Thymus (tissue), 11 donors: ENCODE data around the gene UBA5. TPM values are rescaled to one million over a fixed set of nuclear protein-coding genes. Genes with fewer than 3 reads are reported as not detected.

Experiments
- DNase-seq, 9 donors: peaks; one replicate each; pipeline ENCODE4 v3.0.0-alpha.2; 2013; ENCODE audit warnings: low spot score in 9 of 9, low read depth in 6 of 9, missing footprints in 1 of 9
- H3K27ac ChIP-seq, 2 donors: one replicate each; pipeline ENCODE4 v1.5.1; 2013; ENCODE audit warnings: control low read depth in 1 of 2, low read depth in 1 of 2, low read length in 1 of 2, mild to moderate bottlenecking in 1 of 2, moderate library complexity in 1 of 2
- H3K27me3 ChIP-seq, 2 donors: one replicate each; pipeline ENCODE4 v1.5.1; 2013; ENCODE audit warnings: low read length in 1 of 2; ENCODE audit not compliant: control insufficient read depth in 2 of 2, insufficient read depth in 1 of 2
- H3K36me3 ChIP-seq, 2 donors: one replicate each; pipeline ENCODE4 v1.5.1; 2013; ENCODE audit warnings: low read length in 1 of 2, mild to moderate bottlenecking in 1 of 2, moderate library complexity in 1 of 2; ENCODE audit not compliant: control insufficient read depth in 2 of 2, insufficient read depth in 2 of 2
- H3K4me1 ChIP-seq, 2 donors: one replicate each; pipeline ENCODE4 v1.5.1; 2013; ENCODE audit warnings: low read length in 2 of 2; ENCODE audit not compliant: control insufficient read depth in 2 of 2, insufficient read depth in 2 of 2
- H3K4me3 ChIP-seq, 2 donors: one replicate each; pipeline ENCODE4 v1.5.1; 2013; ENCODE audit warnings: low read length in 2 of 2, control low read depth in 1 of 2, mild to moderate bottlenecking in 1 of 2
- H3K9me3 ChIP-seq, 2 donors: one replicate each; pipeline ENCODE4 v1.5.1; 2013; ENCODE audit warnings: low read length in 1 of 2, mild to moderate bottlenecking in 1 of 2; ENCODE audit not compliant: control insufficient read depth in 2 of 2, insufficient read depth in 1 of 2
- WGBS: extraction: QIAGEN DNeasy Blood & Tissue Kit; methylation state at CpG from one replicate; pipeline ENCODE4 v1.1.7; 2013; 5-methylcytosine and 5-hydroxymethylcytosine counted together
- polyA plus RNA-seq: library from polyadenylated mRNA; stranded (reverse); fragments of 200-250 nt; gene quantifications from one replicate; pipeline ENCODE4 v1.2.3, GENCODE V29; 2013
- total RNA-seq: library from RNA; stranded (reverse); fragments of 120-200 nt; gene quantifications from one replicate; pipeline ENCODE4 v1.2.4, GENCODE V29; 2013
- donor health status: healthy.

The UBA5 gene
- total and polyA plus RNA-seq, 2 donors, result 33.9 to 42.6 TPM

DNA sequence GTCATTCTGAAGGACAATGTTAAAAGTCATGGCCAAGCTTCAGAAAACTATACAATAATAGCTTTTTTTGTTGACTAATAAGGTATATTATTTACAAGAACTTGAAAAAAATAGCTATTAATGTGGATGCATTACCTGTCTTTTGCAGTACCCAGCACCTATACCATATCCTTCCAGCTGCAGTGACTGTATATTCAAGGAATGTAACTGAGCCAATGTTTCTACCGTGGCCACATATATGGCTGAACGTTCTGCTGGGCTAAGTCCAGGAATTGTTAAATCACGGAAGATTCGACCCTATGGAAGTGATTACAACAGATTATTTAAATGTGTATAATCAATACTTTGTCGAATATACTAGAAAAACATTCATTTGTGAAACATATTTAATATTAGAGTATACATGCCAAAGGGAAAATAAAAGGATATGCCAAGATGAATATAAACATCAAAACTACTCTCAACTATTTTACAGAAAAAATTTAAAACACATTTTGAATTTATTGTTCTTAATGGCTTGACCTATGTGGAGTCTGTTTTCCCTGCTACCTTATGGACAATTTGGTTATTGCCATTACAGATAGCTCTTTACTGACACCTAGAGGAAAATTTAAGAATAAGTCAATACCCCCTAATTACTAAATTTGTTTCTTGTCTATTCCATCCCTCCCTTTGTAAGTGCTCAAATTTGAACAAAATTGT is 18.1 kb upstream of the UBA5 start:
- no peak overlapping the region for H3K27ac ChIP-seq
- H3K27me3 ChIP-seq, result no peaks in the 10 kb centered on the region
- H3K4me1 ChIP-seq, result no peaks in the 10 kb centered on the region
- no peaks in the 10 kb centered on the region for H3K9me3 ChIP-seq
- peak in 5 of 9 donors; percentile 8 to 43 (median 28) for DNase-seq
- H3K36me3 ChIP-seq, result peaks cover 4 to 13% of the 10 kb centered on the region in 2 donors
- no peak overlapping the region for H3K4me3 ChIP-seq
- 93% methylated on average over 5 of the region's 5 CpGs for WGBS

DNA sequence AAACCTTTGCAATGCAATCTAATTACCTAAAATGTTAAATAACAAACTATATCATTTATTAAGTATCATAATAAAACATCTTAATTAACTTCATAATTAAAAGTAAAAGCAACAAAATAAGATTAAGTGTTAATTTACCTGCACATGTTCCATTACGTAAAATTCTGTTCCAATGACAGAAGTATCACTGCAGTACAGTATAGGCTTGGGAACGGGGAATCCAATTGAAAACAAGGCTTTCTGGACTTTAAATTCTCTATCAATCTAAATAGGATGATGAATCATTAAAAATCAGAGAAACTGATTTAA is 17.6 kb upstream of the UBA5 start:
- H3K27ac ChIP-seq, result no peak overlapping the region
- peaks cover 4 to 10% of the 10 kb centered on the region in 2 donors for H3K36me3 ChIP-seq
- no peaks in the 10 kb centered on the region for H3K9me3 ChIP-seq
- no peak for DNase-seq
- WGBS, result 83% methylated on average over 2 of the region's 2 CpGs
- no peaks in the 10 kb centered on the region for H3K4me1 ChIP-seq
- H3K4me3 ChIP-seq, result no peak overlapping the region
- H3K27me3 ChIP-seq, result no peaks in the 10 kb centered on the region

DNA sequence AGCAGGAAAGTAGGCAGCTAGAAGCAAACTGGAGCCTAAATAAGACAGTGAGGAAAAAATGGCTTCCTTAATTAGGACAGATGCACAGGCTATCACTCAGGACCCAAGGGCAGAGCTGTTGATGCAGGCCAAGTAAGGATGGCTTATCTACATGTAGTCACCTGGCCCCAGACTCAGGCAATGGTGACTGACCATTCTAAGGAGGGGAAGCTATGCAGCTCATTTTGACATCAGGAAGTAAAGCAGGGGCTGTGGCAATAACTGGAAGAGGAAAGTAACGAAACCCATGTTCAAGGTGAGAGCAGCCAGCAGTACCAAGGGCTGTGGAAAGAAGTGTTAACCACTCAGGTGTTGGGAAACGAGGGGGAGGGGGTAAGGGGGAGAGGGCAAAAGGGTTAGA is 16.8 kb upstream of the UBA5 start:
- H3K27me3 ChIP-seq, result no peaks in the 10 kb centered on the region
- no peak overlapping the region for H3K27ac ChIP-seq
- no peaks in the 10 kb centered on the region for H3K4me1 ChIP-seq
- 85% methylated on average over 2 of the region's 2 CpGs for WGBS
- no peak for DNase-seq
- H3K9me3 ChIP-seq, result no peaks in the 10 kb centered on the region
- no peak overlapping the region for H3K4me3 ChIP-seq
- peaks cover 4 to 8% of the 10 kb centered on the region in 2 donors for H3K36me3 ChIP-seq

DNA sequence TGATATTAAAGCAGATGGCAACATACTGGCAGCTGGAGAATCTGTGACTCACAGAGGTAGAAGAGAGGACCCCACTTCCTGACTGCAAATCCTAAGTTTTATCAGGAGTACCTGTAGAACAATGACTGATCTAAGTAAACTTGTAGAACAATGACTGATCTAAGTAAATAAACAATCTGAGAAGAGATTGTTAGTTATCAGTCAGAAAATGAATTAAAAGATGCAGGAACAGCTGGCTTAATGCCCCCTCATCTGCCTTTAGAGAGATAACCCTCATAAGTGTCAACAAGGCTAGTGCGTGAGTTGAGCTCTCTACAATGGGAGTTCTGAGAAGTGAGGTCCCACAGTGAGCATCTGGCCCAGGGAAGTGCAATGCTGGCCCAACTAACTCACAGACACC is 15.1 kb upstream of the UBA5 start:
- H3K36me3 ChIP-seq, result peaks cover 0 to 2% of the 10 kb centered on the region in 2 donors
- H3K4me1 ChIP-seq, result no peaks in the 10 kb centered on the region
- no peaks in the 10 kb centered on the region for H3K9me3 ChIP-seq
- no peak overlapping the region for H3K4me3 ChIP-seq
- H3K27ac ChIP-seq, result no peak overlapping the region
- DNase-seq, result no peak
- H3K27me3 ChIP-seq, result no peaks in the 10 kb centered on the region
- WGBS, result 98% methylated on average over 1 of the region's 1 CpG

DNA sequence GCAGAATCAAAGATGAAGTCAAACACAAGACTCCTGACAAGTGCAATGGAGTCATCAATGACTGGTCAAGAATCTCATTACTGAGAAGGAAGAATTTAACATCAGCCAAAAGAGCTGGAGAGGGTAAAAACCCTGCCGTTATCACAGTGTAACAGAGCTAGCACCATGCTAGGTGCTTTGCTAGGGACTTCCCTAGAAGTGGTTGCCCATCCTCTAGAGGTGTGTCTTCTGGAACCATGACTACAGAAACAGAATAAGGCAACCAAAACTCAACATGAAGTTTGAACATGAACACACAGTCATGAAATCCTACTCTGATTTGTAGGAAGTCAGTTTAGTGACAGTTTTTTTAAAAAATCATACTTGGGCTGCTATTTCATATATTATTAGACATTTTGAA is 10.0 kb upstream of the UBA5 start:
- Histone ChIP-seq H3K27ac (no peak overlapping the region), H3K36me3 (no peaks in the 10 kb centered on the region), H3K4me1 (no peaks in the 10 kb centered on the region), H3K27me3 (no peaks in the 10 kb centered on the region), H3K9me3 (no peaks in the 10 kb centered on the region), H3K4me3 (no peak overlapping the region)
- 100% methylated on average over 1 of the region's 1 CpG for whole genome bisulfite sequencing
- no peak for DNase-seq

DNA sequence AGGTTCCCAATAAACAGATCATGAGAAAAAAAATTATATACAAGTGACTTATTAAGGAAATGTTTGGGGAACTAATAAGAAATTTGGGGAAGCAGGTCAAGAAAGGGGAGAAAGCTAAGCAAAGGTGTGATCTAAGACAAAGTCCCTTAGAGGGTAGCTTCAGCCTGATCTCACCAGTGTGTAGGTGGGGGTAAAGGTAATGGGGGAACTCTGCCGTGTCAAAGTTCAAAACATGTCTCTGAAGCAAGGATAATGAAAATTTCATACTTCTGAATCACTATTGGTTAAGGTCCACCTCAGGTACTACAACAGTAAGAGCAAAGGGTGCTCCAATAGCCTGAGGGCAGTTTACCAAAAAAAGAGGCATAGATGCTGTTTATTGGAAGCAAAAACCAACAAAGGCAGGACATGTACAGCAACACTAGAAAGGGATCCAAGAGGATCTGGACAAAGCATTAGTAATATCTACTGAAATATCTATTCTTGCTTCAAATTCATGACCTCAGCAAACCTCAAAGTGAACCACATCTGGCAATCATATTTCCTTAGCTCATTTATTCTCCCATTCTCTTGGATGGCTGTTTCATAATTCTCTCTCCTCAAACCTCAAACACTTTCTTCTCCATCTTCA is 7.4 kb upstream of the UBA5 start:
- no peak for DNase-seq
- H3K36me3 ChIP-seq, result no peaks in the 10 kb centered on the region
- H3K27ac ChIP-seq, result no peak overlapping the region
- H3K4me1 ChIP-seq, result no peaks in the 10 kb centered on the region
- no peaks in the 10 kb centered on the region for H3K27me3 ChIP-seq
- WGBS, result 96% methylated on average over 1 of the region's 1 CpG
- no peaks in the 10 kb centered on the region for H3K9me3 ChIP-seq
- no peak overlapping the region for H3K4me3 ChIP-seq

DNA sequence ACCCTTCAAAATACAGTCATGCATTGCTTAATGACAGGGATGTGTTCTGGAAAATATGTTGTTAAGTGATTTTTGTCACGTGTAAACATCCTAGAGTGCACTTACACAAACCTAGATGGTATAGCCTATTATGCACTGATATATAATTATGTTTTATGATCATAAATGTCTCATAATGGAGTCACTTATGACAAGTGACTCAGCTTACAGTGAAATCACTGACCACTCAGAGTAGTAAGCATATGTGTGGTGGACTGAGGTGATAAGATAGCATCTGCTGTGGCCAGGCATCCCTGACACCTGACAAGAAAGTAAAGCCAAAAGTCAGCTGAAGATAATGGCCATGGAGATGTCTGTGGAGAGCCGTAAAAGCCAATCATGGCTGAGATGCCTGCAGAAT is 5.9 kb upstream of the UBA5 start:
- H3K36me3 ChIP-seq, result no peaks in the 10 kb centered on the region
- no peaks in the 10 kb centered on the region for H3K27me3 ChIP-seq
- H3K4me1 ChIP-seq, result peaks cover 3 to 4% of the 10 kb centered on the region in 2 donors
- no peak for DNase-seq
- no peak overlapping the region for H3K4me3 ChIP-seq
- H3K27ac ChIP-seq, result no peak overlapping the region
- WGBS, result 97% methylated on average over 2 of the region's 2 CpGs
- H3K9me3 ChIP-seq, result no peaks in the 10 kb centered on the region

DNA sequence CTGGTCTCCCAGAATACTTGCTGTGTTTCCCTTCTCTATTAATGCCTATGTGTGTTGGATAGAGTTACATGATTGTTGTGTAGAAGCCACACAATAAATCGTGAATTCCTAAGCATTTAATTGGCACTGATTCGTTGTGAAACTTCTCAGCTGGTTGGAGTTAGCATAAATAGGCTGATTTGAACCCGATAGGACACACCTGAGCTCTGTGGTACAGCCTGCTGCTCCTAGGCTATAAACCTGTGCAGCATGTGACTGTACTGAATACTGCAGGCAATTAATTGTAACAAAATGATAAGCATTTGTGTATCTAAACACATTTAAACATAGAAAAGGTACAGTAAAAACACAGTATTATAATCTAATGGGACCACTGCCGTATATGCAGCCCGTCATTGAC is 5.4 kb upstream of the UBA5 start:
- no peak for DNase-seq

DNA sequence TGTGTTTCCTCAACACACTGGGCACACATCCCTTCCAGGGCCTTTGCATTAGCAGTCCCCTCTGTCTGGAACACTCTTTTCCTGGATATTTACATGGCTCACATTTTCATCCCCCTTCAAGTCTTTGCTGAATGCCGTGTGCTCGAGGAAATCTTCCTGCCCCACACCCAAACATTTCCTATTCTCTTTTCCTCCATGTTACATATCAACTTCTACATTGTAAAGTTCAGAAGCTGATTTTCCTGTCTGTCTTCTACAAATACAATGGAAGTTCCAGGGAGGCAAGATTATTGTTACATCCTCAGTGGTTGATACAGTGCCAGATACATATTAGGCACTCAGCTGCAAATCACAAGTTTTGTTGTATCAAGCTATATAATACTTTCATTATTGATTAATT is 4.7 kb upstream of the UBA5 start:
- Histone ChIP-seq H3K4me3 (no peak overlapping the region), H3K9me3 (no peaks in the 10 kb centered on the region), H3K27ac (no peak overlapping the region), H3K4me1 (peaks cover 3 to 8% of the 10 kb centered on the region in 2 donors), H3K27me3 (no peaks in the 10 kb centered on the region), H3K36me3 (no peaks in the 10 kb centered on the region)
- no peak for DNase-seq
- 98% methylated on average over 2 of the region's 2 CpGs for WGBS

More for the DNA sequence above, 5.4 kb upstream of the UBA5 start:
- Histone ChIP-seq H3K27ac (no peak overlapping the region), H3K27me3 (no peaks in the 10 kb centered on the region), H3K36me3 (no peaks in the 10 kb centered on the region), H3K4me1 (peaks cover 3 to 8% of the 10 kb centered on the region in 2 donors), H3K4me3 (no peak overlapping the region), H3K9me3 (no peaks in the 10 kb centered on the region)
- 95% methylated on average over 5 of the region's 5 CpGs for WGBS
